HG03060 (cell line): ENCODE measurements around the gene UNCX.
"Not testable (repeated sequence)": the region's sequence is repeated elsewhere in the genome, so short reads cannot be mapped to it uniquely, and the experiment has no call there.

Experiments
- ATAC-seq: cut with Tn5 transposase; IDR thresholded peaks from one replicate; pipeline ENCODE4 v1.9.1; 2021; ENCODE audit warnings: low read depth, moderate number of reproducible peaks; ENCODE audit not compliant: unreplicated experiment

Gene UNCX

DNA sequence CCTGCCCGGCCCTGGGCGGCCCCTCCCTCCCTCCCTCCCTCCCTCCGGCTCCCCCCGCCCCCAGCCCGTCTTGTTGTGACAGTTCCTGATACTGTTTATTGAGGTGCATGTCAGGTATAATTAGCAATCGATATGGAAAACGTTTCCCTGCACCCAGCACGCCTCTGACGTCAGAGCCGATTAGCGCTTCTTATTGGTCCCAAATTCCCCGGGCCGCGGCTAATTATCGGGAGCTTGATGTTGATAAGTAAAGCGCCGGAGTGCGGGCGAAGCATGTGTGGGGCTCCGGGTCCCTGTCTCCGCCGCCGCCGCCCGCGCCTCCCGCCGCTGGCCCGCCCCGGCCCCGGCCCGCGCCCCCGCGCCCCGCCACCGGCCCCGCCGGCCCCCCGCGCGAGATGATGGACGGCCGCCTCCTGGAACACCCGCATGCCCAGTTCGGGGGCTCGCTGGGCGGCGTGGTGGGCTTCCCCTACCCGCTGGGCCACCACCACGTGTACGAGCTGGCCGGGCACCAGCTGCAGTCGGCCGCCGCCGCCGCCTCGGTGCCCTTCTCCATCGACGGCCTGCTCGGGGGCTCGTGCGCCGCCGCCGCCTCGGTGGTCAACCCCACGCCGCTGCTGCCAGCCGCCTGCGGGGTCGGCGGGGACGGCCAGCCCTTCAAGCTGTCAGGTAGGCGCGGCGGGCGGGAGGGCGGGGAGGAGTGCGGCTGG lies at the start of gene UNCX:
Gene UNCX, plus strand, starts transcription at position 250 of the 710 bp plus-strand sequence. Its CDS starts 146 bp downstream, at position 396.
- ATAC-seq, result no peak

DNA sequence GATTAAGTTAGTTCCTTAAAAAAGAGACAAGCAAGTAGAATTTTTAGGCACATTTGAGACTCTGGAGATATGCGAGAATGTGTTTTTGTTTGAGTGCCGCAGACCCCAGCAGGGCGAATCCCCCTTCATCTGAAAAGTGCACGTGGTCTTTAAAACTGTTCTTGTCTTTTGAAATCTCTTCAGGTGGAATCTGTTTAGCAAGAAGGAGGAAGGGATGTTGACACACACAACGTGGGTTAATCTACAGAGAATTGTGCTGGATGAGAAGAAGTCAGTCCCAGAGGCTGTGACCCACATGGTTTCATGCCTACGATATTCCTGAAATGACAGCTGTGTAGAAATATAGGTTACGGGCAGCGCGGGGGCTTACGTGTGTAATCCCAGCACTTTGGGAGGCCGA lies 45.5 kb upstream of the UNCX start:
- no peak for ATAC-seq

DNA sequence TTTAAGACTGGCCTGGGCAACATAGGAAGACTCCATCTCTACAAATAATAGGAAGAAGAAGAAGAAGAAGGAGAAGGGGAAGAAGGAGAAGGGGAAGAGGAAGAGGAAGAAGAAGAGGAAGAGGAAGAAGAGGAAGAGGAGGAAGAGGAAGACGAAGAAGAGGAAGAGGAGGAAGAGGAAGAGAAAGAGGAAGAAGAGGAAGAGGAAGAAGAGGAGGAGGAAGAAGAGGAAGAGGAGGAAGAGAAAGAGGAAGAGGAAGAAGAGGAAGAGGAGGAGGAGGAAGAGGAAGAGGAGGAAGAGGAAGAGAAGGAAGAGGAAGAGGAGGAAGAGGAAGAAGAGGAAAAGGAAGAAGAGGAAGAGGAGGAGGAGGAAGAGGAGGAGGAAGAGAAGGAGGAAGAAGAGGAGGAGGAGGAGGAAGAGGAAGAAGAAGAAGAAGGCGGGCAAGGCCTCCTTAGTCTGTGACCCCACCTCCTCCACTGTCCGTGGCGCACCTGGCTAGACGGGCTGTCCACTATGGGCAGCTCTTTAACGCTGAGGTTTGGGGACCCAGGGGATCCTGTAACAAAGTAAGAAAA lies 43.9 kb upstream of the UNCX start:
- no peak for ATAC-seq

DNA sequence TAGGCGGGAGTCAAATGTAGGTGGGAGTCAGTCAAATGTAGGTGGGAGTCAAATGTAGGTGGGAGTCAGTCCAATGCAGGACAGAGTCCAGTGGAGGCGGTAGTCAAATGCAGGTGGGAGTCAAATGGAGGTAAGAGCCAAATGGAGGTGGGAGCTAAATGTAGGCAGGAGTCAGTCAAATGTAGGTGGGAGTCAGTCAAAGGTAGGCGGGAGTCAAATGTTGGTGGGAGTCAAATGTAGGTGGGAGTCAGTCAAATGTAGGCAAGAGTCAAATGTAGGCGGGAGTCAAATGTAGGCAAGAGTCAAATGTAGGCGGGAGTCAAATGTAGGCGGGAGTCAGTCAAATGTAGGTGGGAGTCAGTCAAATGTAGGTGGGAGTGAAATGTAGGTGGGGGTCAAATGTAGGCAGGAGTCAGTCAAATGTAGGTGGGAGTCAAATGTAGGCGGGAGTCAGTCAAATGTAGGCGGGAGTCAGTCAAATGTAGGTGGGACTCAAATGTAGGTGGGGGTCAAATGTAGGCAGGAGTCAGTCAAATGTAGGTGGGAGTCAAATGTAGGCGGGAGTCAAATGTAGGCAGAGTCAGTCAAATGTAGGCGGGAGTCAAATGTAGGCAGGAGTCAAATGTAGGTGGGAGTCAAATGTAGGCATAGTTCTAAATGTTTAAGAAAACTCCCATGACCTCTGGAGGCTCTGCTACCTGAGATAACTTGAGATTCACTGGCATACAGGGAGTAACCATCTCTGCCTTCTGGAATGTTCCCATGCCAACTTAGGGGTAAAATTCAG lies 42.5 kb upstream of the UNCX start:
- no peak for ATAC-seq

DNA sequence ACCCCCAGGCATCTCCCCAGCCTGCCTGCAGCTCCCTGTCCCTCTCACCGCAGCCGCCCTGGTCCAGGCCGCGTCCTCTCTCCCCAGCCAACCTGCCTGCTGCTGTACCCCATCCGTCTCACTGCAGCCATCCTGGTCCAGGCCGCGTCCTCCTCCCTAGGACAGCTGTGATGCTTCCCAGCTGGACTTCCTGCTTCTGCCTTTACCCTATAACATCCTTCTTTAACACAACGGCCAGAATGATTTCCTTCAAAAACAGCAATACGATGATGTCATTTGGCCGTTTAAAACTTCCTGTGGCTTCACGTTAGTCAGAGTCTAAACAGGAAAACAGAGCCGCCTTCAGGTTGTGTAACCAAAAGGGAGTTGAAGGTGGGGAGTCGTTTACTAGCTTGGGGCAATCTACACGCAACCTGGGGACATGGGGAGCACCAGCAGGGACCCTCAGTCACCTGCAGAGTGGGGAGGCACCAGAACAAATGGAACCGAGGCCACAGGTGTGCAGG lies 40.4 kb upstream of the UNCX start:
- ATAC-seq, result no peak

DNA sequence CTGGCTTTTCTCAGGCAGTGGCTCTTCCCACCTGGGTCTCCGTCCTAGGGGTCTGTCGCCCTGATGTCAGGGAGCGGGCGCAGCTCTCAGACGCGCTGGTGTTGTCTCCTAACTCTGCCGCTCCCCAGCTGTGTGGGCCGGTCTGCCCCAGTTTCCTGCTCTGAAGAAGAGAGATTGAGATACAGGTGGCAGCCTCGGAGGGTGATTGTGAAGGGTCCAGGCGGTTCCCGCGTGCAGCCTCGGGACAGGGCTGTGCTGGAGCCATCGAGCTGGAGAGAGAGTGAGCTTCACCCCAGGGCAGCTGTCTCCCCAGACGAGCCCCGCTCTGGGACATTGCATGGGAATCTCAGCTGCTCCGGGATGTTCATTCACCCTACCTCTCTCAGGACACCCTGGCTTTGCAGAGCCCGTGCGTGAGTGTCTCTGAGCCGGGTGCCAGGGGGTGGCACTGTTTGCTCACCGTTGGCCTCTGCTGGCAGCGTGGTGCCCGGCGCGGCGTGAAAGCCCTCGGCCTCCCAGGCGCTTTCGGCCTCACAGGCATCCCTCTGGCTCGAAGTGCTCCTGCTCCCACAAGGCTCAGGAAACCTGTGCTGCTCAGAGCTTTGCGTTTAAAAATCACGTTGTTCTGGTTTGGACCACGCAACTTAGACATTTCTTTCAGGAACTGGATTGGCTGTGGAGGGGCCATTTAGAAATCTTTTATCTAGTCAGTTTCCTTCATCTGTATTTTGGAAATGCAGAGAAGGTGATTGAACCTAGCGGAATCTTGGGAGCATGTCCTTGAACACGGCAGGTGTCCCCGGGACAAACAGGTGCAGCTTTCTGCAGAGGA lies 38.9 kb upstream of the UNCX start:
- no peak for ATAC-seq

DNA sequence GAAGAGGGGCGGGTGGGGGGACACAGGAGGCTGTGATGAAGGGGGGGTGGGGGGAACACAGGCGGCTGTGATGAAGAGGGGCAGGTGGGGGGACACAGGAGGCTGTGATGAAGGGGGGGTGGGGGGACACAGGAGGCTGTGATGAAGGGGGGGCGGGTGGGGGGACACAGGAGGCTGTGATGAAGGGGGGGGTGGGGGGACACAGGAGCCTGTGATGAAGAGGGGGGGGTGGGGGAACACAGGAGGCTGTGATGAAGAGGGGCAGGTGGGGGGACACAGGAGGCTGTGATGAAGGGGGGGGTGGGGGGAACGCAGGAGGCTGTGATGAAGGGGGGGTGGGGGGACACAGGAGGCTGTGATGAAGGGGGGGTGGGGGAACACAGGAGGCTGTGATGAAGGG lies 36.2 kb upstream of the UNCX start:
- ATAC-seq, result not testable (repeated sequence)

DNA sequence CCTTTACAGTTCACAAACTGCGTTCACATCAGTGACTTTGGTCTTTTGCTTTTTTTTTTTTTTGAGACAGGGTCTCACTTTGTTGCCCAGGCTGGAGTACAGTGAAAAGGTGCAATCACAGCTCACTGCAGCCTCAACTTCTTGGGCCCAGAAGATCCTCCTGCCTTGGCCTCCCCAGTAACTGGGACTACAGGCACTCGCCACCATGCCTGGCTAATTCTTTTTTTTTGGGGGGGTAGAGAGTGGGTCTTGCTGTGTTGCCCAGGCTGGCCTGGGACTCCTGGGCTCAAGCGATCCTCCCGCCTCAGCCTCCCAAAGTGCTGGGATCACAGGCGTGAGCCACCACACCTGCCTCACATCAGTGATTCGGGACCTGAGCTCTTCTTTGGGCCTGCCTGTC lies 35.7 kb upstream of the UNCX start:
- no peak for ATAC-seq

DNA sequence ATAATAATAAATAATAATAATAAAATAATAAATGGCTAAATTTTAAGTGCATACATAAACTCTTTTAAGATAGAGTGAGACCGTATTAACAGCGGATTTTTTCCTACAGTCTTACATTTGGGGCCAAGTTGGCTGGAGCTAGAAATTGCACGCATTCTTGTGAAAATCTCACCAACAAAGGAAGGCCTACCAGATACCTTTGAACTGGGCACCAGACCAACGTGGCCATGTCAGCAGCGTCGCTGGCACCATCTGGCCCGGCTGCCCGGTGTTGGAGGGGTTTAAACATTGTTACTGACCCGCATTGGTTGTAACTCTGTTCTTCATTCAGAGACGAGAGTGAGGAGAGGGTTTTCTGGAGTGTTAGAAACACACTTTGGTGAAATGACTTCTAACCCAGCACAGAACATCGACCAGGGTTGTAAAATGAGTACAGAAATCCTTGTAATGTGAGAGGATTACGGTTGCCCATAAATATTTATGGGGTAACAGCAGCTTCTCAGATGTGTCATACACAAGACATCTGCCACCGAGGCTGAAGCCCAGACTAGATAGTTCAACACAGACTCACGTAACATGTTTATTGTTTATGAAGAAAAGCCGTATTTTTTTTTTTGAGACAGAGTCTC lies 34.6 kb upstream of the UNCX start:
- no peak for ATAC-seq

DNA sequence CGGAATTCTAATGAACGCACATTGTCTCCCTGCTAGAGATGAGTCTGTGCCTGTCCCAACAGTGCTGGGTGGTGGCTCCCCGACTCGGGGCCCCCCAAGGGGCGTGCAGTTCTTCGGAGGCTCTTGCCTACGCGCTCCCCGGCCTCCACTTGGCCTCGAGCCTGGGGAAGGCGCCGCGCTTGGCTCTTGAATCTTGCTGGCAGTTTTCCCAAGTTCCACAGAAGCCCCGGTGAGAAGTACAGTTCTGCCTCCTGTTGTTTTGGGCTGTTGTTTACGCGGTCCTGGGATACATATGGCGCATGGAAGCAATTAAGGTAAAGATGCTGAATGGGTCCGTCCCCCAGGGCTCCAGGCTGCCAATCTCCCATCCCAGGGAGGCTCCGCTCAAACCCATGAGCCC lies 32.6 kb upstream of the UNCX start:
- ATAC-seq, result no peak

DNA sequence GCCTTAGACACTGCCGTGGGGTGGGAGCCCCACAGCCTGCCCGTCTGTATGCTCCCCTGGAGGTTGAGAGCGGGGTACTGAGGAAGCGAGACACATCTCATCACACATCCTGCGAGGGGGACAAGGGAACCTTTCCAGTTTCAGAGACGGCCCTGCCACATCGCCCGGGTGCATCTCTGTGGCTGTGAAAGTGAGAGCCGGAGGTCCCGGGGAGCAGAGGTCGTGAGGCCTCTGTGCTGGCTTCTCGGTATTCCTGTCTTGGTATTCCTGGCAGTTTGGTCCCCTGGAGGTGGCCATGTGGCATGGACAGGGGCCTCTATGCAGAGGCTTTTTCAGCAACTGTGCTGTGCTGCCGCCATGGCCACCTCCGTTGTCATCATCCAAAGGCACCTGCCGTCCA lies 30.8 kb upstream of the UNCX start:
- no peak for ATAC-seq

DNA sequence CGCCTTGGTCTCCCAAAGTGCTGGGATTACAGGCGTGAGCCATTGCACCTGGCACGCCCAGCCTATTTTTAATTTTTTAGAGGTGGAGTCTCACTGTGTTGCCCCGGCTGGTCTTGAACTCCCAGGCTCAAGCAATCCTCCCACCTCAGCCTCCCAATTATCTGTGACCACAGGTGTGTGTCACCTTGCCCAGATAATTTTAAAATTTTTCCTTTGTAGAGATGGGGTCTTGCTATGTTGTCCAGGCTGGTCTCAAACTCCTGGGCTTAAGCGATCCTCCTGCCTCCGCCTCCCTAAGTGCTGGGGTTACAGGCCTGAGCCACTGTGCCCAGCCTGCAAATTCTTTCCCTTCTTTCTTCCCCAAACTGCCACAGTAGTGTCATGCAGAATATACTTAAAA lies 29.8 kb upstream of the UNCX start:
- ATAC-seq, result not testable (repeated sequence)

DNA sequence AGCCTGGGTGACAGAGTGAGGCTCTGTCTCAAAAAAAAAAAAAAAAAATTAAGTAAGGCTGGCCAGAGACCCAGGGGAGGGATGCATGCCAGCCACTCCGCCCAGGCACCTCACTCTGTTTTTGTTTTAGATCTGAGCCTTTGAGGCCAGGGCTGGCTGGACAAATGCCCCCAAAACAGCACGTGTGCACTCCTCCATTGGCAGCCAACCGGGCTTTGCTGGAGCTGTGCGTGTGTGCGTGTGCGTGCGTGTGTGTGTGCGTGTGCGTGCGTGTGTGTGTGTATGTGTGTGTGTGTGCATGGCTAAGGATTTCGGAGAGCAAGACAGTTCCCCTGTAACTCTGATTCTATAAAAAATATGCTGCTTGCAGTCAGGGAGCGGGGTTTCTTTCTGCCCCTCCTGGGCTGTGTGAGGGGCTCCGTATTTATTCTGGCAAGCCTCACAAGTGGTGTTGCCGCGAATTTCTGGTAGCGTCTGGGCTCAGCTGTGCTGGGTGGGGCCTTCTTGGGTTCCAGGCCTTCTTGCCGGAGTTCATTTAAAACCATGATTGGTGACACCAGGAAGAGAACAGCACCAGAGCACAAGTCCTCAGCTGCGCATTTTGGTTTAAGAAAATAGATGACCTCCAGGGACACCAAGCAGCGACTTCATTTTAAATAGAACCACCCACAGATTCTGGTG lies 28.1 kb upstream of the UNCX start:
- ATAC-seq, result no peak

DNA sequence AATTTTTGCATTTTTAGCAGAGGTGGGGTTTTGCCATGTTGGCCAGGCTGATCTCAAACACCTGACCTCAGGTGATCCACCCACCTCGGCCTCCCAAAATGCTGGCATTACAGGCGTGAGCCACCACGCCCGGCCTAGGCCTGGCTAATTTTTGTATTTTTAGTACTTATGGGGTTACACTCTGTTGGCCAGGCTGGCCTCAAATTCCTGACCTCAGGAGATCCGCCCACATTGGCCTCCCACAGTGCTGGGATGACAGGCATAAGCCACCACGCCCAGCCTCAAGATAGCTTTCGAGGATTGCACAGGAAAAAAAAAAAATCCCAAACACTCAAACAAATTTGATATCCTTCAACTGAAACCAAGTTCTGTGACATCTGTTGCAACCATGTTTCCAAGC lies 26.9 kb upstream of the UNCX start:
- ATAC-seq, result not testable (repeated sequence)

DNA sequence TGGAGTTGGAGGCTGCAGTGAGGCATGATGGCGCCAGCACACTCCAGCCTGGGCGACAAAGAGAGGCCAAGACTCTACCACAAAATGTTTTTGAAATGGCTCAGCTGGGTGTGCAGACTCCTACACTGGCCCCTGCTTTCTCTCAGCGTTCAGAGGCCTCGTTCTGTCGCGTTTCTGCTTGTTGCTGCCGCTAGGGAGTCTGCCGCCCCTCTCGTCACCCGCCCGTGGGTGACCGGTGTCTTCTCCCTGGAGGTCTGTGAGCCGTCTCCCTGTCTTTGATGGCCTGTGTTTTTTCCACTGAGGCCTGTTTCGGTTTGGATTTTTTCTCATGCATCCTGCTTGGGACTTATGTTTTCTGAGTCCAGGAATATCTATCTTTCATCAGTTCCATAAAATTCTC lies 23.6 kb upstream of the UNCX start:
- ATAC-seq, result no peak

DNA sequence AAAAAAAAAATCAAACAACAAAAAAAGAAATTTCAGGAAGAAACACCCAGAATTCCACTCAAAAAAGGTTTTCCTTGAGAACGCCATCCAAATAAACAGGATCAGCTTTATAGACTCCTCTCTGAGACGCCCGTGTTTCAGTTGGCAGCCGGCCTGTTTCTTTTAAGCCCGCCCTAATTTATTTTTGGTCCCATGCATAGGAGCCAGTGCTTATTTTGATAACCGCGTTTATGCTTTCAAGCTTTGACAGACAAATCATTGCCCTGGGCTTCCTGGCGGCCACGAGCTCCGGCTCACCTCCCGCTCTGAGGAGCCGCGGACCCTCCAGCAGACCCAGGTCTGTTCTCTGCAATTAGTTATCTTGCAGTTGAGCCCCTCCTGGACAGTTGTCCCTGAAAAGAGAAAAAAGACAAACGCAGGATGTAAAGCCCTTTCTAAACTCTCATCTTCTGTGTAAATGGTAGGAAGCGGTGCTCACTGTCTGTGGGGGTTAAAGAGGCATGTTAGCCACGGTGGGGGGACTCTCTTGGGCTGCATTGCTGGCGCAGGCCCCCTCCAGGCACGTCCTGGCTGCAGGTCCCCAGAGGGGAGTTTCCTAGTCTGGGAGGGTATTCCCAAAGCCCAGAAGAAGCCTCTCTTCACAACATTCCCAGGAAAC lies 22.2 kb upstream of the UNCX start:
- no peak for ATAC-seq

DNA sequence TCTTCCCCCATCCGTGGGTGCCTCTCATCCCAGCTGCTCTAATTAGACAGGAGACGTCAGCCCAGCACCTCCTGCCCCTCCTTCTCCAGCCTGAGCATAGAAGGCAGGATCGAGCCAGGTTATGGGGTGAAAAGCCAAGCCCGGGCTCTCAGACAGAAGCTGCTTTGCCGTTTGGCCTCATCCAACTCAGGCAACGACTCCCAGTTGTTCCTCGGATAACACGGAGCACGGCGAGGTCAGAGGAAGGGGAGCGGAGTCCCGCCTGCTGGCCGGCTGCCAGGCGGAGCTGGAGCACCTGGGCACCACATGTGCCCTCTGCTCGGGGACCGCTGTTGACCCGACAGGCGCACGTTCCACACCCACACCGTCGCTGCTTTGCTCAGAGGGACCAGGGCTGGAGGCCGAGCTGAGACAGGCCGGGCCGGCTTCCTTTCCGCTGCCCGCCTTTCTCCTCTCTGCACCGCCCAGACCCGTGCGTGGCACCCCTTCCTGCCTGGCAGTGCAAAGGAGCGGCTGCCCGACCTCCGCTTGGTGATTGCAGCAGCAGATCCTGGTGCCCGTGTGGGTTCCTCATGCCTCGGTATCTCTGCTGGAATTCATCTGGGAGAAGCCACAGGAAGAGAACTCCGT lies 21.6 kb upstream of the UNCX start:
- ATAC-seq, result no peak

DNA sequence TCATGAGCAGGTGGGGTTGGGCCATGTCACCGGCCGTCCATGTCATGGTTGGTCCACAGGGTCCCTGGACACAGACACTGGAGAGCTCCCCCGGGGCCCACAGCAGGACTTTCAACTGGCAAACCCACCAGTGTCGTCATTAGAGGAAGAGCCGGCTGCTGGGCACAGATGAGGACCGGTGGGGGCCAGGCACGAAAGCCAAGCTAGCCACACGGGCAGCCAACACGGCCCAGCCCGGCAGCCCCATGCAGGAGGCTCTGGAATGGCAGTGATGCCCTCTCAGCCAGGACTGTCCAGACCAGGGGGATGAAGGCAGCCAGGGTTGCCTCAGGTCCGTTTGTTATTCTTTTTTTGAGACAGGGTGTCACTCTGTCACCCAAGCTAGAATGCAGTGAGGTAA lies 21.1 kb upstream of the UNCX start:
- ATAC-seq, result no peak

DNA sequence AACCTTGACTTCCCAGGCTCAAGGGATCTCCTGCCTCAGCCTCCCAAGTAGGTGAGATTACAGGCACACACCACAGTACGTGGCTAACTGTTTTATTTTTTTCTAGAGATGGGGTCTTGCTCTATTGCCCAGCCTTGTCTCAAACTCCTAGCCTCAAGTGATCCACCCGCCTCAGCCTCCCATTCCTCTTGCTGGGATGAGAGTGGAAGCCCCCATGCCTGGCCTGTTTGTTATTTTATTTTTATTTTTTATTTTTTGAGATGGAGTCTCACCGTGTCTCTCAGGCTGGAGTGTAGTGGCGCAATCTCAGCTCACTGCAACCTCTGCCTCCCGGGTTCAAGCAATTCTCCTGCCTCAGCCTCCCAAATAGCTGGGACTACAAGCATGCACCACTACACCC lies 20.6 kb upstream of the UNCX start:
- not testable (repeated sequence) for ATAC-seq
